Left lung (tissue), 10 donors: ENCODE data around the gene SERTAD1. TPM values are rescaled to one million over a fixed set of nuclear protein-coding genes. Genes with fewer than 3 reads are reported as not detected.

ENCODE experiments used
- ATAC-seq: fragments of 200-7000 bp; cut with Tn5 transposase; one replicate; pipeline ENCODE4 v1.9.1; 2020; ENCODE audit warnings: moderate library complexity
- DNase-seq, 4 donors: peaks; one replicate each; pipeline ENCODE4 v3.0.0-alpha.2; 2013 to 2020
- H3K27ac ChIP-seq, 2 donors: fragments of 200-600 bp; sonication (generic) in 1 of 2; one replicate each; pipeline versions ENCODE4 v1.5.0 to v1.8.0; 2020 to 2021
- H3K27me3 ChIP-seq, 2 donors: fragments of 200-600 bp; sonication (generic) in 1 of 2; one replicate each; pipeline versions ENCODE4 v1.5.0 to v1.8.0; 2020 to 2021
- H3K36me3 ChIP-seq, 2 donors: fragments of 200-600 bp; sonication (generic) in 1 of 2; one replicate each; pipeline versions ENCODE4 v1.5.0 to v1.8.0; 2020 to 2021
- H3K4me1 ChIP-seq, 2 donors: fragments of 200-600 bp; one replicate each; pipeline ENCODE4 v1.8.0; 2021
- H3K4me3 ChIP-seq, 2 donors: fragments of 200-600 bp; sonication (generic) in 1 of 2; one replicate each; pipeline versions ENCODE4 v1.5.0 to v1.8.0; 2020 to 2021; ENCODE audit warnings: mild to moderate bottlenecking in 1 of 2
- H3K9me3 ChIP-seq, 2 donors: fragments of 200-600 bp; sonication (generic) in 1 of 2; one replicate each; pipeline versions ENCODE4 v1.5.0 to v1.8.0; 2020 to 2021
- CTCF ChIP-seq, 2 donors: fragments of 200-600 bp; sonication (generic) in 1 of 2; IDR thresholded peaks; one replicate each; pipeline versions ENCODE4 v1.5.0 to v1.8.0; 2021; ENCODE audit warnings: antibody characterized with exemption in 2 of 2
- intact Hi-C, 2 donors: fragments of 100-400 bp; cut with DNase I; formaldehyde crosslinking; loops; one replicate each; pipeline versions ENCODE4 v1.11.2 to v1.14.2; 2022
- polyA plus RNA-seq, 6 donors: library from polyadenylated mRNA; unstranded; fragments of 120-200 nt; gene quantifications; one replicate each; pipeline ENCODE4 v1.2.1, GENCODE V29; 2013; ENCODE audit not compliant: insufficient read length in 6 of 6
- total RNA-seq, 2 donors: library from RNA; stranded (reverse); fragmentation: NEBNext Ultra II Directional; extraction: Animal tissue kit (Norgen Biotek cat#: 25700); gene quantifications; one replicate each; pipeline ENCODE4 v1.2.1, GENCODE V29; 2021
- donor health status: DM: no; HTN: yes; CAD: no.
- donor health status: DM: no; HTN: no; CAD: no.

The SERTAD1 gene
- total and polyA plus RNA-seq, 8 donors, result 4.3 to 17.5 (median 6.9) TPM

GRCh38 chr19:40376286-40376862, 49.4 kb downstream of the SERTAD1 start:
- no peak overlapping the region for H3K4me3 ChIP-seq
- ATAC-seq (no peak), DNase-seq (no peak)
- no peaks in the 10 kb centered on the region for H3K9me3 ChIP-seq
- no peak for TF ChIP-seq CTCF (IDR thresholded peaks at IDR 0.05)
- H3K4me1 ChIP-seq, result no peaks in the 10 kb centered on the region
- peaks cover 4 to 80% of the 10 kb centered on the region in 2 donors for H3K36me3 ChIP-seq
- intact Hi-C loops, result no loop called here
- no peaks in the 10 kb centered on the region for H3K27me3 ChIP-seq
- no peak overlapping the region for H3K27ac ChIP-seq

GRCh38 chr19:40374084-40374483, 51.7 kb downstream of the SERTAD1 start:
- Histone ChIP-seq H3K36me3 (peaks cover 4 to 86% of the 10 kb centered on the region in 2 donors), H3K9me3 (no peaks in the 10 kb centered on the region), H3K27ac (no peak overlapping the region), H3K4me3 (no peak overlapping the region), H3K4me1 (no peaks in the 10 kb centered on the region), H3K27me3 (no peaks in the 10 kb centered on the region)
- ATAC-seq (no peak), DNase-seq (no peak)
- TF ChIP-seq CTCF (IDR thresholded peaks at IDR 0.05), result no peak
- intact Hi-C loops, result no loop called here

GRCh38 chr19:40371802-40372122, 54.0 kb downstream of the SERTAD1 start:
- peaks cover 4 to 90% of the 10 kb centered on the region in 2 donors for H3K36me3 ChIP-seq
- intact Hi-C loops, result no loop called here

More at GRCh38 chr19:40371802-40372122, 54.0 kb downstream of the SERTAD1 start:
- H3K4me3 ChIP-seq, result no peak overlapping the region
- DNase-seq, result no peak
- H3K27ac ChIP-seq, result no peak overlapping the region
- no peaks in the 10 kb centered on the region for H3K27me3 ChIP-seq
- peaks cover under 1 to 4% of the 10 kb centered on the region in 2 donors for H3K4me1 ChIP-seq
- TF ChIP-seq CTCF (IDR thresholded peaks at IDR 0.05), result no peak
- H3K9me3 ChIP-seq, result no peaks in the 10 kb centered on the region
- ATAC-seq, result no peak

Other genes with a start within 250 kb of the SERTAD1 start
- 10 to 100 TPM; 14.5 to 16.3 TPM for gene MAP3K10, start 234.6 kb downstream of the SERTAD1 start, total RNA-seq
- gene MAP3K10, start 234.6 kb downstream of the SERTAD1 start, polyA plus RNA-seq, result 10 to 100 TPM; 12.9 to 17.2 (median 15.0) TPM
- gene TTC9B, start 207.6 kb downstream of the SERTAD1 start, total RNA-seq, result not detected
- gene TTC9B, start 207.6 kb downstream of the SERTAD1 start, polyA plus RNA-seq, result under 1 TPM; 0.11 to 0.20 (median 0.15) TPM
- under 1 TPM in 1 of 2 donors, not detected in 1; 0.15 TPM for gene CCNP, start 199.3 kb downstream of the SERTAD1 start, total RNA-seq
- under 1 TPM; 0.37 to 0.98 (median 0.60) TPM for gene CCNP, start 199.3 kb downstream of the SERTAD1 start, polyA plus RNA-seq
- 100 to 1,000 TPM; 102 to 116 TPM for gene AKT2, start 140.6 kb downstream of the SERTAD1 start, total RNA-seq
- gene AKT2, start 140.6 kb downstream of the SERTAD1 start, polyA plus RNA-seq, result 100 to 1,000 TPM; 148 to 182 (median 174) TPM
- gene C19orf47, start 77.6 kb downstream of the SERTAD1 start, total RNA-seq, result 10 to 100 TPM; 18.3 to 19.0 TPM
- 10 to 100 TPM; 10.4 to 21.7 (median 11.3) TPM for gene C19orf47, start 77.6 kb downstream of the SERTAD1 start, polyA plus RNA-seq
- gene PLD3, start 77.3 kb downstream of the SERTAD1 start, total RNA-seq, result 100 to 1,000 TPM; 315 to 604 TPM
- gene PLD3, start 77.3 kb downstream of the SERTAD1 start, polyA plus RNA-seq, result 100 to 1,000 TPM; 318 to 413 (median 351) TPM
- gene HIPK4, start 35.8 kb downstream of the SERTAD1 start, total RNA-seq, result under 1 TPM; 0.09 to 0.24 TPM
- under 1 TPM; 0.15 to 0.35 (median 0.32) TPM for gene HIPK4, start 35.8 kb downstream of the SERTAD1 start, polyA plus RNA-seq
- gene PRX, start 12.6 kb downstream of the SERTAD1 start, total RNA-seq, result 10 to 100 TPM; 18.7 to 20.0 TPM
- 10 to 100 TPM; 11.5 to 17.9 (median 13.1) TPM for gene PRX, start 12.6 kb downstream of the SERTAD1 start, polyA plus RNA-seq
- 10 to 100 TPM; 31.7 to 35.0 TPM for gene SERTAD3, start 18.3 kb upstream of the SERTAD1 start, total RNA-seq
- gene SERTAD3, start 18.3 kb upstream of the SERTAD1 start, polyA plus RNA-seq, result 10 to 100 TPM; 22.1 to 37.4 (median 34.1) TPM
- gene BLVRB, start 39.8 kb upstream of the SERTAD1 start, total RNA-seq, result 100 to 1,000 TPM; 123 to 192 TPM
- 10 to 100 TPM; 45.1 to 65.1 (median 56.8) TPM for gene BLVRB, start 39.8 kb upstream of the SERTAD1 start, polyA plus RNA-seq
- 1 to 10 TPM in 1 of 2 donors, under 1 TPM in 1; 0.42 to 1.3 TPM for gene SPTBN4, start 41.0 kb upstream of the SERTAD1 start, total RNA-seq
- gene SPTBN4, start 41.0 kb upstream of the SERTAD1 start, polyA plus RNA-seq, result 1 to 10 TPM in 5 of 6 donors, under 1 TPM in 1; 0.95 to 2.5 (median 1.3) TPM
- gene SHKBP1, start 150.9 kb upstream of the SERTAD1 start, total RNA-seq, result 100 to 1,000 TPM in 1 of 2 donors, 10 to 100 TPM in 1; 73.9 to 122 TPM
- gene SHKBP1, start 150.9 kb upstream of the SERTAD1 start, polyA plus RNA-seq, result 10 to 100 TPM; 33.6 to 48.6 (median 42.0) TPM
- 100 to 1,000 TPM; 151 to 181 TPM for gene LTBP4, start 175.4 kb upstream of the SERTAD1 start, total RNA-seq
- gene LTBP4, start 175.4 kb upstream of the SERTAD1 start, polyA plus RNA-seq, result 100 to 1,000 TPM; 294 to 519 (median 368) TPM